ENCODE data around the gene WDR46. TPM values are rescaled to one million over a fixed set of nuclear protein-coding genes. Genes with fewer than 3 reads are reported as not detected.

The WDR46 gene
- polyA plus RNA-seq, 1 experiment: 43.3 TPM

GRCh38 chr6:33298773-33299236, 9.8 kb upstream of the WDR46 start, which contains the start of gene RGL2:
Gene RGL2, minus strand, starts transcription at chr6:33298942. Its CDS starts 332 bp downstream, at chr6:33298610.
- POLR2A ChIA-PET: interaction anchor here (0.8 to 2.6 kb wide), 9 partner anchors 8 to 50 kb away, joined by 3 to 14 read pairs (median 4); partner anchors contain the start of genes B3GALT4, PFDN6, TAPBP and WDR46

GRCh38 chr6:33297956-33298772, 9.1 kb upstream of the WDR46 start:
- ChIA-PET CTCF (interaction anchor here (1.4 to 1.7 kb wide), 2 partner anchors 14 to 50 kb away, joined by 3 to 14 read pairs; partner anchors contain the start of gene TAPBP), POLR2A (interaction anchor here (1.0 to 2.6 kb wide), 4 partner anchors 9 to 21 kb away, joined by 3 to 11 read pairs (median 8); partner anchors contain the start of genes PFDN6, WDR46 and ZBTB22)
- TF ChIP-seq CTCF (IDR thresholded peaks at IDR 0.05; ENCODE audit: low read depth, low read length): no peak

More at GRCh38 chr6:33298773-33299236, 9.8 kb upstream of the WDR46 start, which contains the start of gene RGL2:
- no peak for DNase-seq (ENCODE audit: low read depth, low spot score)
- Histone ChIP-seq H3K9me3 (ENCODE audit: control insufficient read depth, insufficient read depth, low read length) (no peaks in the 10 kb centered on the region; the same call in 1 of the 2 replicates), H3K4me3 (ENCODE audit: low read depth, low read length) (peak within 1 kb of the TSS; percentile 91), H3K27me3 (ENCODE audit: control insufficient read depth, insufficient read depth, low read length) (no peaks in the 10 kb centered on the region), H3K27ac (ENCODE audit: low read depth, low read length) (peak within 1 kb of the TSS; percentile 98)
- no peak for TF ChIP-seq CTCF (IDR thresholded peaks at IDR 0.05; ENCODE audit: low read depth, low read length)
- CTCF ChIA-PET: interaction anchor here (0.8 to 1.7 kb wide), 7 partner anchors 9 to 105 kb away, joined by 3 to 14 read pairs (median 5); partner anchors contain the start of genes PFDN6, TAPBP, WDR46 and ZBTB22

GRCh38 chr6:33297406-33297955, 8.4 kb upstream of the WDR46 start:
- POLR2A ChIA-PET: interaction anchor here (0.6 to 2.6 kb wide), 3 partner anchors 8 to 29 kb away, joined by 3 to 11 read pairs (median 5); partner anchors contain the start of genes PFDN6 and WDR46
- no peaks in the 10 kb centered on the region; the same call in 1 of the 2 replicates for H3K9me3 ChIP-seq (ENCODE audit: control insufficient read depth, insufficient read depth, low read length)

More at GRCh38 chr6:33297956-33298772, 9.1 kb upstream of the WDR46 start:
- no peaks in the 10 kb centered on the region; the same call in 1 of the 2 replicates for H3K9me3 ChIP-seq (ENCODE audit: control insufficient read depth, insufficient read depth, low read length)
- H3K27ac ChIP-seq (ENCODE audit: low read depth, low read length): peak overlapping the region; percentile 68
- H3K4me3 ChIP-seq (ENCODE audit: low read depth, low read length): peak overlapping the region; percentile 91
- H3K27me3 ChIP-seq (ENCODE audit: control insufficient read depth, insufficient read depth, low read length): no peaks in the 10 kb centered on the region
- no peak for DNase-seq (ENCODE audit: low read depth, low spot score)

GRCh38 chr6:33296797-33297405, 7.9 kb upstream of the WDR46 start:
- no peak for DNase-seq (ENCODE audit: low read depth, low spot score)
- H3K9me3 ChIP-seq (ENCODE audit: control insufficient read depth, insufficient read depth, low read length): no peaks in the 10 kb centered on the region; the same call in 1 of the 2 replicates
- ChIA-PET CTCF (interaction anchor here (0.6 to 1.4 kb wide), 2 partner anchors 48 to 89 kb away, joined by 3 read pairs; no protein-coding TSS in a partner anchor), POLR2A (interaction anchor here (0.6 to 1.0 kb wide), 2 partner anchors 19 to 29 kb away, joined by 3 to 5 read pairs; no protein-coding TSS in a partner anchor)
- H3K27ac ChIP-seq (ENCODE audit: low read depth, low read length): no peak overlapping the region
- H3K4me3 ChIP-seq (ENCODE audit: low read depth, low read length): peak overlapping the region; percentile 91
- no peak for TF ChIP-seq CTCF (IDR thresholded peaks at IDR 0.05; ENCODE audit: low read depth, low read length)
- no peaks in the 10 kb centered on the region for H3K27me3 ChIP-seq (ENCODE audit: control insufficient read depth, insufficient read depth, low read length)

More at GRCh38 chr6:33297406-33297955, 8.4 kb upstream of the WDR46 start:
- H3K4me3 ChIP-seq (ENCODE audit: low read depth, low read length): peak overlapping the region; percentile 91
- H3K27me3 ChIP-seq (ENCODE audit: control insufficient read depth, insufficient read depth, low read length): no peaks in the 10 kb centered on the region
- no peak overlapping the region for H3K27ac ChIP-seq (ENCODE audit: low read depth, low read length)
- no peak for TF ChIP-seq CTCF (IDR thresholded peaks at IDR 0.05; ENCODE audit: low read depth, low read length)
- CTCF ChIA-PET: interaction anchor here (0.6 to 1.4 kb wide), 2 partner anchors 49 to 88 kb away, joined by 3 read pairs; no protein-coding TSS in a partner anchor
- DNase-seq (ENCODE audit: low read depth, low spot score): no peak

All from AG04450 (cell line).